HG03520 (cell line): ENCODE measurements around the gene TRIM41.
"Not testable (repeated sequence)": the region's sequence is repeated elsewhere in the genome, so short reads cannot be mapped to it uniquely, and the experiment has no call there.

Experiments
- ATAC-seq: cut with Tn5 transposase; IDR thresholded peaks from one replicate; pipeline ENCODE4 v1.9.1; 2021; ENCODE audit warnings: mild to moderate bottlenecking, moderate library complexity; ENCODE audit not compliant: unreplicated experiment

The TRIM41 gene

DNA sequence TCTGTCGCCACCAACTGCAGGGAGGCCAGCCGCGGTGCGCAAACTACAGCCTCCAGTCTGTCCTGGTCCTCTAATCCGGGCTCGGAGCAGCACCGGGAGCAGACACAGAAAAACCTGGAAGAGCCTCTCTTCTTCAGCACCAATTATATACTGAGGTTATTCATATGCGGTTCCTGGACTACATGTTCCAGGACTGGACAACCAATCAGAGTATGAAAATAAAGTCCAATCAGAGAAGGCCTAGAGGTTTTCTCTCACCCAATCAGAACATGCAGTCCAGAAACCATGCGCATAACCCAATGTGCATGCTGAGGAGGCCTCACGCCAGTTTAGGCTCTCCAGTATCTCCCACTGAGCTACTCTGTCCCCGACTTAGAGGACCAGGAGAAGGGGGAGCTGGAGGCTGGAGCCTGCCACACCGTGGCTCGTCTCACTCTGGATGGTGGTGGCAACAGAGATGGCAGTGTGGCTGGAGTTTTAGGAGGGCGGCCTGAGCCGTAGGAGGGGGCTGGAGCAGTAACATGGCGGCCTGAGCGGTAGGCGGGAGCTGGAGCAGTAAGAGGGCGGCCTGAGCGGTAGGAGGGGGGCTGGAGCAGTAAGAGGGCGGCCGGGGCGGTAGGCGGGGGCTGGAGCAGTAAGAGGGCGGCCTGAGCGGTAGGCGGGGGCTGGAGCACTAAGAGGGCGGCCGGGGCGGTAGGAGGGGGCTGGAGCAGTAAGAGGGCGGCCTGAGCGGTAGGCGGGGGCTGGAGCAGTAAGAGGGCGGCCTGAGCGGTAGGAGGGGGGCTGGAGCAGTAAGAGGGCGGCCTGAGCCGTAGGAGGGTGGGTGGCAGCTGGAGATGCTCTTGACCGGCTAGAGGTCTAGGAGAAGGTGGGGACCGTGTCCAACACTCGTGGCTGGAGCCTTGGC lies 58.2 kb downstream of the TRIM41 start:
- ATAC-seq = no peak

DNA sequence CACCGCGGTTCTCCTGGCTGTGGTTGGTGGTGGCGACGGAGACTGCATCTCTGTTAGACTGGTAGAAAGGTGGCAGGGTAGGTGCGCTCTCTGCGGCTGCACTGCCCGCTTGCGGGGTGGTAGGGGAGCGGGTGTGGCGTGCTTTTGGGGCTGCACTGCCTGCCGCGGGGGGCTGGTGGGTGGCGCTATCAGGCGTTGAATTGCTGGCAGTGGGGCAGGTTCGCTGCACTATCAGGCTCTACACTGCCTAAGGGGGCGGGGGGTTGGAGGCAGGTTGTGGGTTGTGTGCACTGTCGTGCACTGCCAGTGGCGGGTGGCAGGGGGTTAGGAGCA lies 58.9 kb downstream of the TRIM41 start:
- ATAC-seq = no peak

DNA sequence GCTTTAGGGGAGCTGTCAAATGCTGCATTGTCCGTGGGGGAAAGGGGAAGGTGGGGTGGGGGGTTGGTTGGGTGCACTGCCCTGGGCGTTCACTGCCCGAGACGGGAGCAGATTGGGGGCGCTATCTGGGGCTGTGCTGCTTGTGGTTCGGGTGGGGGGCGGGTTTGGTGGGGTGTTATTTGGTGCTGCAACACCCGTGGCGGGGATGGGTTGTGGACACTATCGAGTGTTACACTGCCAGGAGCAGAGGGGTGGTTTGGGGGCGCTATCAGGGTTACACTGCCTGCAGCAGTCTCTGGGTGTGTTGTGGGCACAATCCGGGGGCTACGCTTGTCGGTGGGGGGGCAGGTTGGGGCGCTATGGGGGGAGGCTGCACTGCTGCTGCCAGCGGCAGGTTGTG lies 59.3 kb downstream of the TRIM41 start:
- ATAC-seq = not testable (repeated sequence)

DNA sequence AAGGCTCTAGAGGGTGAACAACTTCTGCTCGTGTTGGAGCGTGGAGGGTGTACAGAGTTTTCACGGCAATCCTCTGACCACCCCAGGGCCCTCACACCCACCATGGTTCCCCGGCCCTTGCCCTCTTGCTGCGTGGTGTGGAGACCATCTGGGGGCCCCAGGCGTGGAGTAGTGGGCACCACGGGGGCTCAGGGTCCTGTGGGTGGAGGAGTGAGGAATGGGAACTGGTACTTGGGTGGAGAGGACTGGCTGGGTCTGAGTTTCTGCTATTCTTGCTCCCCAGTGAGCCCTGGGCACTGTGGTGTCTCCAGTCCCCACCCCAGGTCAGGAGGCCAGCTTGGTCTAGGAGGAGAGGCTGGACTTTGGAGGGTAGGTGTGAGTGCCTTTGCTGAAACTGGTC lies 59.8 kb downstream of the TRIM41 start:
- no peak for ATAC-seq

DNA sequence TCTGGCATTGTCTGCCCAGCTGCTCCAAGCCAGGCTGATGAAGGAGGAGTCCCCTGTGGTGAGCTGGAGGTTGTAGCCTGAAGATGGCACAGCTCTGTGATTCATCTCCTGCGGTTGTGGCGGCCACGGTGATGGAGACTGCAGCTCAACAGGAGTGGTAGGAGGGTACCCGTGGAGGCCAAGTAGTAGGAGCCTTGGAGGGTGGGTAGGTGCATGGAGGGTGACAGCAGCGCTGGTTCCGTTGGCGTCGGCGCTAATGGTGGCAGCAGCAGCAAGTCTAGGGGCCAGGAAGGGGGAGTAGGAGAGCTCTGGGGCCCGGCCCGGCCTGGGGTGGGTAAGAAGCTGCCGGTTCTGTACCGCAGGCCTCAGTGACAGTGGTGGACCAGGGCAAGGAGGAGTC lies 60.3 kb downstream of the TRIM41 start:
- ATAC-seq = no peak

DNA sequence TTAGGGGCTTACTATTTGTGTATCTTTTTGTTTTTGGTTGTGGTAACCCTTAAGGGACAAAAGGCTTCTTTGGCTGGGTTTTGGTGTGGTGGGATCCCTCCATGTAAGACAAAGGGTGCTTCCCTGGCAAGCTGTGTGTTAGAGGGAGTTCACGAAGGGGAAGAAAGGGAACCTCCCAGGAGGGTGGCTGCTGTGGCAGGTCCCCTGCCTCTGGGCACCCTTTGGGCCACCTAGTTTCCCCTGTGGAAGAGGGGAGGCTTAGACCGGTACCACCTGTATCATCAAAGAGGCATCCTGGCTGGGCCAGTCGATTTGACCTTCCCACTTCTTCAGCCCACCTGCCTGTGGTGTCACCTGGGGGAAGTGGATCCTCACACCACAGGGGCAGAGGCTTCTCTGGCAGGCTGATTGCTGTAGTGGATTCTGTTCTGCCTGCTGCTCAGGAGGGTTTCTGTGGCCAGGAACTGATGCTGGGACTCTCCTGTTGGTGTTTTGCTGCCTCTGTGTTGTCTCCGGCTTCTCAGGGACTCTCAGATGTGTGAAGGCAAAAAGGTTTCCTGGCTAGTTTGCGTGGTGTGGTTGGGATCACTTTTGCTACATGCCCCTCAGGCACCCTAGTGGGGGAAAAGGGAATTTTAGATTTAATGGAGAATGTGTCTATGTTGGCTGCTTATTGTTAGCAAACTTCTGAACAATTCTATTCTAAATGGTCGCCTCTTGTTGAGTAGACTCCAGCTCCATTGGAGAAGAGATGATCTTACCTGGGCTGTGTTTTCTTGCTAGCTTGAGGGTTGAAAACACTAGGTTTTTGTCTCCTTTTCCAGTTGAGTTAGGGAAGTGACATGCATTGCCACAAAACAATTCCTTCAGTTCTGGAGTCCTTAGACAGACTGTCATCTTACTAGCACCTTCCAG lies 61.0 kb downstream of the TRIM41 start:
- not testable (repeated sequence) for ATAC-seq
